Esophagus (tissue), 2 donors: ENCODE data around the gene MBLAC1. TPM values are rescaled to one million over a fixed set of nuclear protein-coding genes. Genes with fewer than 3 reads are reported as not detected.
A peak's percentile ranks its signal among the peaks of the same experiment; 100 is the strongest.

Experiments
- H3K27ac ChIP-seq, 2 donors: one replicate each; pipeline ENCODE4 v1.5.1; 2013; ENCODE audit warnings: low read depth in 2 of 2, mild to moderate bottlenecking in 2 of 2, inconsistent platforms in 1 of 2, low read length in 1 of 2, moderate library complexity in 1 of 2
- H3K27me3 ChIP-seq, 2 donors: one replicate each; pipeline ENCODE4 v1.6.1; 2013; ENCODE audit warnings: low read length in 2 of 2, control low read depth in 1 of 2, mild to moderate bottlenecking in 1 of 2; ENCODE audit not compliant: insufficient read depth in 2 of 2, control insufficient read depth in 1 of 2
- H3K36me3 ChIP-seq, 2 donors: one replicate each; pipeline ENCODE4 v1.6.1; 2013; ENCODE audit warnings: low read length in 1 of 2; ENCODE audit not compliant: control insufficient read depth in 2 of 2, insufficient read depth in 2 of 2
- H3K4me1 ChIP-seq, 2 donors: one replicate each; pipeline ENCODE4 v1.6.1; 2013; ENCODE audit warnings: low read length in 1 of 2; ENCODE audit not compliant: control insufficient read depth in 2 of 2, insufficient read depth in 2 of 2
- H3K4me3 ChIP-seq, 2 donors: one replicate each; pipeline ENCODE4 v1.5.1; 2013; ENCODE audit warnings: low read length in 2 of 2, mild to moderate bottlenecking in 2 of 2, low read depth in 1 of 2, moderate library complexity in 1 of 2
- H3K9me3 ChIP-seq, 2 donors: one replicate each; pipeline ENCODE4 v1.6.1; 2013; ENCODE audit warnings: mild to moderate bottlenecking in 2 of 2, low read depth in 1 of 2, low read length in 1 of 2, moderate library complexity in 1 of 2; ENCODE audit not compliant: control insufficient read depth in 2 of 2, insufficient read depth in 1 of 2
- WGBS, 2 donors: extraction: QIAGEN DNeasy Blood & Tissue Kit; methylation state at CpG; one replicate each; pipeline ENCODE4 v1.1.7; 2013; 5-methylcytosine and 5-hydroxymethylcytosine counted together
- polyA plus RNA-seq, 2 donors: library from polyadenylated mRNA; stranded (reverse); fragments of 200-250 nt; gene quantifications; one replicate each; pipeline ENCODE4 v1.2.3, GENCODE V29; 2013
- donor health status: healthy with polysubstance abuse.
- donor health status: Bipolar disorder and iron deficiency.

Gene MBLAC1, protein sequence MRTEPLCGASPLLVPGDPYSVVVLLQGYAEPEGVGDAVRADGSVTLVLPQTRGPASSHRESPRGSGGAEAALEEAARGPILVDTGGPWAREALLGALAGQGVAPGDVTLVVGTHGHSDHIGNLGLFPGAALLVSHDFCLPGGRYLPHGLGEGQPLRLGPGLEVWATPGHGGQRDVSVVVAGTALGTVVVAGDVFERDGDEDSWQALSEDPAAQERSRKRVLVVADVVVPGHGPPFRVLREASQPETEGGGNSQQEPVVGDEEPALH
- 1 to 10 TPM; 2.7 to 3.7 TPM for polyA plus RNA-seq

DNA sequence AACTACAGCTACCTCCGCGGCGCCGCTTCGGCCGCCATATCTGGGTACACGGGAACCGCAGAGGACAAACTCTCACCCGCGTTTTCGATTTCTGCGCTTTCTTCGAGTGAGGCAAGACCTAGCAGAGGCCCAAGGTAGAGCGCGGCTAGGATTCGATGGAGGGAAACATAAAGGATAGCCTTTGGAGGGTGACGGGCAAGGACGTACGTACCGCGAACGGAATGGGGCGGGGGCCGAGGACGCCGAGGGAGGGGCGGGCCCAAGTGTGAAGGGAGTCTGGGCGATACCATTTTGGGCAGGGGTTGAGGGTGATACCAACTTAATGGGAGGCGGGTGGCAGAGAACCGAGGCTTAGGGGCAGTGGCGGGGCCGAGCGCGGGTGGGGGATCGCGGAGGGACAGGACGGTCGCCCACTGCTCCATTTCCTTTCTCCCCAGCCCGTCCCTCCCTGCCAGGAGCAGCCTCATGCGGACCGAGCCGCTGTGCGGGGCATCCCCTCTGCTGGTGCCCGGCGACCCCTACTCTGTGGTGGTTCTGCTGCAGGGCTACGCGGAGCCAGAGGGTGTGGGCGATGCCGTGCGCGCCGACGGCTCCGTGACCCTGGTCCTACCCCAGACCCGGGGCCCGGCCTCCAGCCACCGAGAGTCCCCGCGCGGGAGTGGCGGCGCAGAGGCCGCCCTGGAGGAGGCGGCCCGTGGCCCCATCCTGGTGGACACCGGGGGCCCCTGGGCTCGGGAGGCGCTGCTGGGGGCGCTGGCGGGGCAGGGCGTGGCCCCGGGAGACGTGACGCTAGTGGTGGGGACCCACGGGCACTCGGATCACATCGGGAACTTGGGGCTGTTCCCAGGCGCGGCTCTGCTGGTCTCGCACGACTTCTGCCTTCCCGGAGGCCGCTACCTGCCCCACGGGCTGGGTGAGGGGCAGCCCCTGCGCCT, at the start of gene MBLAC1:
Gene MBLAC1, plus strand, starts transcription at position 37 of the 935 bp plus-strand sequence. Its CDS starts 429 bp downstream, at position 466.
- H3K4me1 ChIP-seq: peaks cover 4 to 5% of the 10 kb centered on the region in 2 donors
- H3K27ac ChIP-seq: peak within 1 kb of the TSS; percentile 95 to 98
- no peaks in the 10 kb centered on the region for H3K36me3 ChIP-seq
- H3K27me3 ChIP-seq: no peaks in the 10 kb centered on the region
- H3K9me3 ChIP-seq: no peaks in the 10 kb centered on the region
- 0 to 1% methylated on average over 66 to 85 of the region's 85 CpGs for WGBS, 2 donors
- peak within 1 kb of the TSS; percentile 76 to 81 for H3K4me3 ChIP-seq

DNA sequence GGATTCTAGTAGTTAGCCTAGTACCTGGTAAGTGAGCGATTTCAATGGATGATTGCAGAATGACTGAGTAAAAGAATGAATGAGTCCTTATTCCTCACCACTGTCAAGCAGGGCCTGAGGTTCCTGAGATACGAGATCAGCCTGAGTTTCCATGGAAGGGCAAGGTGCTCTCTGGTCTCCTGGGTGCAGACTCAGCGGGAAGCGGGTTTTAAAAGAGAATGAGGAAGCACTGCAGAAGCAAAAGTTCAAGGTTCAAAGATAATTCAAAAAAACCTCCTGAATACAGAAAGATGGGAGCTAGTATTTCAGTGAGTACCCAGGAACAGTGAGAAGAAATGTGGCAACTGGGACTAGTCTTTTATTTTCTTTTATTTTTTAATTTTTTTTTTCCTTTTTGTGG, 49.6 kb upstream of the MBLAC1 start:
- 86 to 97% methylated on average over 4 of the region's 4 CpGs for WGBS, 2 donors
- H3K36me3 ChIP-seq: peaks cover 35 to 43% of the 10 kb centered on the region in 2 donors
- H3K4me1 ChIP-seq: peaks cover 2 to 3% of the 10 kb centered on the region in 2 donors
- H3K27ac ChIP-seq: no peak overlapping the region
- H3K4me3 ChIP-seq: no peak overlapping the region
- H3K9me3 ChIP-seq: peaks cover 5 to 14% of the 10 kb centered on the region in 2 donors
- no peaks in the 10 kb centered on the region for H3K27me3 ChIP-seq

DNA sequence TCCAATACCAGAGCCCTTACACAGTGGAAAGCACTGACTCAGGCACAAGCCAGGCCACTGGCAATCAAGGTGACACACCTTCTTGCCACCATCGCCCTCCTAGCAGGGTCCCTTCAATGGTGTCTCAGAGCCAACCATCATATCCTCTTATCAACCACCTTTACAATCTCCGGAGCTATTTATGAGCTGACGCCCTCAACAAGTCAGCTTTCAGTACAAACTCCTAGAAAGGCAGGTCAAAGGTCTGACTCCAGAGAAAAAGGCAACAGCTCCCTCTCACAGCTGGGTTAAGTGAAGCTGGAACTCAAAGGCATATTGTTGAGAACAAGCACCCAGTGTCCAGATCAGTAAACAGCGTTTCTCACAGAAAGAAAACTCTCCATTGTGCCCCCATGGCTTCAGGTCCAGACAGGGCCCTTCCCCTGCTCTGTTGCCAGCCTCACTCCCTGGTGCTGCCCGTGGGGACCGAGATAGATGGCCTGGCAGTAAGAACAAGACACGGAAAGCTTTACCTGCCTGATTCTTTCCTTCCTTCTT, 47.7 kb upstream of the MBLAC1 start:
- Histone ChIP-seq H3K27ac (no peak overlapping the region), H3K27me3 (no peaks in the 10 kb centered on the region), H3K4me3 (no peak overlapping the region), H3K36me3 (peaks cover 19 to 25% of the 10 kb centered on the region in 2 donors), H3K9me3 (peaks cover 0 to 5% of the 10 kb centered on the region in 2 donors), H3K4me1 (peaks cover 2 to 3% of the 10 kb centered on the region in 2 donors)
- 74 to 81% methylated on average over 7 of the region's 7 CpGs for WGBS, 2 donors

GRCh38 chr7:100080907-100081534, 45.7 kb upstream of the MBLAC1 start:
- Histone ChIP-seq H3K27me3 (no peaks in the 10 kb centered on the region), H3K4me3 (peak overlapping the region; percentile 93 to 94), H3K36me3 (peaks cover 6 to 12% of the 10 kb centered on the region in 2 donors), H3K27ac (peak overlapping the region; percentile 82 to 90), H3K4me1 (peaks cover 2 to 3% of the 10 kb centered on the region in 2 donors), H3K9me3 (no peaks in the 10 kb centered on the region)
- WGBS, 2 donors: 2% methylated on average over 34 of the region's 34 CpGs

DNA sequence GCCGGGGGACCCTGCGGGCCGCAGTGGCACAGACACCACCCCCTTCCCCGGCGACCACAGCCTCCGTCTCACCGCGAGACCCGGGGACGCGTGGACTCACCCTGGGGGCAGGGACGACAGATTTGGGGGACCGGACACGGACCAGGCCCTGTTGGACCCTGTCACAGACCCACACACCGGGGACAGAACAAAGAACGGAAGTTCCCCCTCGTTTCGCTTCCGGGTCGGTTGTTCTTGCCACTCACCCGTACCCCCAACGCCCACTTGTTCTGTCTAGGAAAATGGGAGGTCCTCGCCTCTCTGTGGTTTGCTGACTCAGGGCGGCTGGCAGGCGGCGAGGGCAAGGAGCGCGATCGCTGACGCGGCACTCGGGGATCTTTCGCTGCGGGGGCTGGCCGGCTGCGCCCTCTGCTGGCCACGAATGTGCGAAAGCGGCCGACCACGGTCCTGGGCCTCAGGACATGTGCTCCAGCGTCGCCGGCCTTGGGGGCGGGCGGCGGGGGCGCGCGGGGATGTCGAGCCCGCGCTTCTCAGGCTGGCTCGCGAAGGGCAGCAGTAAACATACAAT, 45.1 kb upstream of the MBLAC1 start, which contains the start of gene ZNF3:
Gene ZNF3, minus strand, starts transcription at position 189 of the 568 bp plus-strand sequence. CDS start 4,366 bp downstream, outside the sequence.
- Histone ChIP-seq H3K36me3 (peaks cover 6 to 10% of the 10 kb centered on the region in 2 donors), H3K4me1 (peaks cover 2 to 3% of the 10 kb centered on the region in 2 donors), H3K4me3 (peak within 1 kb of the TSS; percentile 93 to 94), H3K27ac (peak within 1 kb of the TSS; percentile 82 to 90), H3K27me3 (no peaks in the 10 kb centered on the region), H3K9me3 (no peaks in the 10 kb centered on the region)
- WGBS, 2 donors: 1% methylated on average over 45 to 55 of the region's 55 CpGs

- Histone ChIP-seq H3K27me3 (no peaks in the 10 kb centered on the region), H3K27ac (peak overlapping the region in 1 of 2 donors; percentile 3), H3K9me3 (no peaks in the 10 kb centered on the region), H3K4me3 (no peak overlapping the region), H3K4me1 (peaks cover 2 to 3% of the 10 kb centered on the region in 2 donors), H3K36me3 (peaks cover 3 to 4% of the 10 kb centered on the region in 2 donors)
- WGBS, 2 donors: 68 to 70% methylated on average over 4 of the region's 4 CpGs
Measured at GRCh38 chr7:100082978-100083377, 43.8 kb upstream of the MBLAC1 start.

DNA sequence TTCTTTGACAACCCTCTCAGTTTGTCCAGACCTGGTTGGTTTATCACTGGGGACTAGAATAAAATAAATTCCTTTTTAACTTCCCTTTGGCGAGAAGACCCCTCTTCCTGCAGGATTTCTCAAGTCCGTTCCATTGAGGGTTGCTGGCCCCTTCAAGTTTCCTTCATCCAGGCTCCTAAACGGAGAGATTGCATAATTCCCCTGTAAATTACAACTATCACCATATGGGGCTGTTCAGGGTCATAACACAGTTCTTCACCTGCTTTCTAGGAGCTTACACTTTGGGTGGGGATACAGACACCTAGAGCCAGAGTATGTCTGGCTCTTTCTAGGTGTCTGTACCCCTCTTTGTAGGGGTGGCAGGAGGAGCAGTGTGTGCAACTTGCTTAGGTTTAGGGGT, 41.3 kb upstream of the MBLAC1 start:
- no peaks in the 10 kb centered on the region for H3K27me3 ChIP-seq
- H3K4me3 ChIP-seq: no peak overlapping the region
- peaks cover 1 to 3% of the 10 kb centered on the region in 2 donors for H3K4me1 ChIP-seq
- H3K27ac ChIP-seq: no peak overlapping the region
- WGBS, 2 donors: 65 to 69% methylated on average over 3 of the region's 3 CpGs
- H3K36me3 ChIP-seq: peaks cover 0 to 3% of the 10 kb centered on the region in 2 donors
- no peaks in the 10 kb centered on the region for H3K9me3 ChIP-seq

DNA sequence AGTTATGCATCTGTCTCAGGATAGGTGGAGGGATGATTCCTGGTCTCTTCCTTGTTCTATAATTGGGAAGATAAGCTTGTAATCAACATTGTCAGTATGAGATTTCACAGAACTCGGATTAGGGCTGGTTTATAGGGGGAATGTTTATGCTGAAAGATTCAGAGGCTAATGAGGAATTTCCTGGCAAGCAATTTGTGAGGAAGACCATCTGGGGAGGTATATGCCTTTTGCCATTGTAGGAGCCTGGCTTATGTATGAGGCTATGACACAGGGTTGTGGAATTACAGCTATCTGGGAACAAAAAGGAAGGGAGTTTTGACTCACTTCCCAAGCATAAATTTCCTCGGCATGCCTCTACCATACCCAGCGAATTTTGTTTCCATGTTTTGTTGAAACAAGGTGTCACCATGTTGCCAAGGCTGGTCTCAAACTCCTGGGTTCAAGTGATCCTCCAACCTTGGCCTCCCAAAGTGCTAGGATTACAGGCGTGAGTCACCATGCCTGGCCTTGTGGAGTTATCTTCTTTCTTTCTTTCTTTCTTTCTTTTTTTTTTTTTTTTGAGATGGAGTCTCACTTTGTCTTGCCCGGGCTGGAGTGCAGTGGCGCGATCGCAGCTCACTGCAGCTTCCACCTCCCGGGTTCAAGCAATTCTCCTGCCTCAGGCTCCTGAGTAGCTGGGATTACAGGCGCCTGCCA, 39.6 kb upstream of the MBLAC1 start:
- Histone ChIP-seq H3K4me1 (peaks cover 0 to 4% of the 10 kb centered on the region in 2 donors), H3K4me3 (no peak overlapping the region), H3K27ac (no peak overlapping the region), H3K36me3 (peaks cover 0 to 16% of the 10 kb centered on the region in 2 donors), H3K27me3 (no peaks in the 10 kb centered on the region), H3K9me3 (no peaks in the 10 kb centered on the region)
- WGBS, 2 donors: 77% methylated on average over 10 of the region's 10 CpGs
